Measurements from ENCODE around the gene EHD3.

Gene EHD3

GRCh38 chr2:31231571-31232302, 2.2 kb upstream of the EHD3 start:
- no peak for DNase-seq (ENCODE audit: low spot score)
- in situ Hi-C loops (cut with MboI; ENCODE audit: low sequenced_read_pairs, unreplicated experiment): no loop called here
- TF ChIP-seq, protein P1, sequence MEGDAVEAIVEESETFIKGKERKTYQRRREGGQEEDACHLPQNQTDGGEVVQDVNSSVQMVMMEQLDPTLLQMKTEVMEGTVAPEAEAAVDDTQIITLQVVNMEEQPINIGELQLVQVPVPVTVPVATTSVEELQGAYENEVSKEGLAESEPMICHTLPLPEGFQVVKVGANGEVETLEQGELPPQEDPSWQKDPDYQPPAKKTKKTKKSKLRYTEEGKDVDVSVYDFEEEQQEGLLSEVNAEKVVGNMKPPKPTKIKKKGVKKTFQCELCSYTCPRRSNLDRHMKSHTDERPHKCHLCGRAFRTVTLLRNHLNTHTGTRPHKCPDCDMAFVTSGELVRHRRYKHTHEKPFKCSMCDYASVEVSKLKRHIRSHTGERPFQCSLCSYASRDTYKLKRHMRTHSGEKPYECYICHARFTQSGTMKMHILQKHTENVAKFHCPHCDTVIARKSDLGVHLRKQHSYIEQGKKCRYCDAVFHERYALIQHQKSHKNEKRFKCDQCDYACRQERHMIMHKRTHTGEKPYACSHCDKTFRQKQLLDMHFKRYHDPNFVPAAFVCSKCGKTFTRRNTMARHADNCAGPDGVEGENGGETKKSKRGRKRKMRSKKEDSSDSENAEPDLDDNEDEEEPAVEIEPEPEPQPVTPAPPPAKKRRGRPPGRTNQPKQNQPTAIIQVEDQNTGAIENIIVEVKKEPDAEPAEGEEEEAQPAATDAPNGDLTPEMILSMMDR (IDR thresholded peaks at IDR 0.05; ENCODE audit: borderline replicate concordance, control extremely low read depth, extremely low read depth, insufficient read depth, missing control alignments): no peak

- TF ChIP-seq, protein P1 (IDR thresholded peaks at IDR 0.05; ENCODE audit: borderline replicate concordance, control extremely low read depth, extremely low read depth, insufficient read depth, missing control alignments): no peak
- in situ Hi-C loops (cut with MboI; ENCODE audit: low sequenced_read_pairs, unreplicated experiment): no loop called here
- DNase-seq (ENCODE audit: low spot score): no peak
Measured at GRCh38 chr2:31232586-31232985, 1.4 kb upstream of the EHD3 start.

DNA sequence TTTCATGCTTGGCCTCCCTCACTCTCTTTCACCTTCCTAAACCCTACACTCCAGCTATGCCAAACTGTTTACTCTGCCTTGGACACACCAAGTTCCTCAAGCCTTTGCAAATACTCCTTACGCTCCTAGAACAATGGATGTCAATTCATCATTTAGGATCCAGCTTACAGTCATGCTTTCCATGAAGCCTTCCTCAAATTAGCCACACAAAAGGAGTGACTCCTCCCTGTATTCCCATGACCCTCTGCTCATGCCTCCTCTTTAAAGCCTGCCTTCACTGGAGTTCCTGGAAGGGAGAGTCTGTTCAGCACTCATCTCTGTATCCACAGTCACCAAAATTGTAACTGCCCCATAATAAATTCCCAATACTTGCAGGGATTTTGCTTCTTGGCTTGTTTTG, 721 bp upstream of the EHD3 start:
- in situ Hi-C loops (cut with MboI; ENCODE audit: low sequenced_read_pairs, unreplicated experiment): no loop called here
- DNase-seq (ENCODE audit: low spot score): no peak
- TF ChIP-seq, protein P1 (IDR thresholded peaks at IDR 0.05; ENCODE audit: borderline replicate concordance, control extremely low read depth, extremely low read depth, insufficient read depth, missing control alignments): no peak

DNA sequence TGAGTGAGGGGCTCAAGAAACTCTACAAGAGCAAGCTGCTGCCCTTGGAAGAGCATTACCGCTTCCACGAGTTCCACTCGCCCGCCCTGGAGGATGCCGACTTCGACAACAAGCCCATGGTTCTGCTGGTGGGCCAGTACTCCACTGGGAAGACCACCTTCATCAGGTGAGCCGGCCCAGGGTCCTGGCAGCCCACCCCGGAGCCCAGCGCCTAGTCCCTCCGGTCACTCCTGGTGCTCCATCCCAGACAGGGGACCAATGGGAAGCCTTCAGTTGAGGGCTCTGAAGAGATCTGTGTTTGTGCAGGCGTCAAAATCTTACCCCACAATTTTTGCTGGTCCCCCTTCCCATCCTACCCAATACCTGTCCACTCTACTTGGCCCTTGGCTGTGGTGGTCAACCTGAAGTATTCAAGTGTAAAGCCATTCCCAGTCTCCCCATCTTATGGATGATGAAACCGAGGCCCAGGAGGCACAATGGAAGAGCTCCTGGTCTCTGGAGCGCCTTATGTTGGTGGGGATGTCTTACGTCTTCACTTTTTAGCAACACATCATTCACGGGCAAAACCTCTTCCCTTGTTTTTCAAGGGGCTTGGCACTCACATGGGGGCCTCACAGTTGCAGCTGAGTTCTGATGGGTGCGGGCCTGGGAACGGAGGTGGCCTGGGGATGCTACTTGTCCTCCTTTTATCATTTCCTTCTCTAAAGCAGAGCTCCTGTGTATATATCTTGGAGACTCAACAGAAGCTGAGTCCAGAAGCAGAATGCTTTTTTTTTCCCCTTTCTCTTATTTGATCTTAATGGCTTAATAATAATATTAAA, 941 bp downstream of the EHD3 start:
- in situ Hi-C loops (cut with MboI; ENCODE audit: low sequenced_read_pairs, unreplicated experiment): no loop called here
- DNase-seq (ENCODE audit: low spot score): no peak
- TF ChIP-seq, protein P1 (IDR thresholded peaks at IDR 0.05; ENCODE audit: borderline replicate concordance, control extremely low read depth, extremely low read depth, insufficient read depth, missing control alignments): no peak

GRCh38 chr2:31235504-31235902, 1.6 kb downstream of the EHD3 start:
- TF ChIP-seq, protein P1 (IDR thresholded peaks at IDR 0.05; ENCODE audit: borderline replicate concordance, control extremely low read depth, extremely low read depth, insufficient read depth, missing control alignments): no peak
- in situ Hi-C loops (cut with MboI; ENCODE audit: low sequenced_read_pairs, unreplicated experiment): no loop called here
- no peak for DNase-seq (ENCODE audit: low spot score)

GRCh38 chr2:31236433-31237205, 2.7 kb downstream of the EHD3 start:
- DNase-seq (ENCODE audit: low spot score): no peak
- TF ChIP-seq, protein P1 (IDR thresholded peaks at IDR 0.05; ENCODE audit: borderline replicate concordance, control extremely low read depth, extremely low read depth, insufficient read depth, missing control alignments): no peak
- in situ Hi-C loops (cut with MboI; ENCODE audit: low sequenced_read_pairs, unreplicated experiment): no loop called here
